Lung (tissue), 12 donors: ENCODE measurements around the gene STK32B. TPM values are rescaled to one million over a fixed set of nuclear protein-coding genes. Genes with fewer than 3 reads are reported as not detected.

ENCODE experiments used
- ATAC-seq: fragments of 200-7000 bp; cut with Tn5 transposase; one replicate; pipeline ENCODE4 v1.9.1; 2020; ENCODE audit warnings: moderate number of reproducible peaks; ENCODE audit not compliant: insufficient read depth, low FRiP score
- DNase-seq, 3 donors: peaks; one replicate each; pipeline ENCODE4 v3.0.0-alpha.2; 2013 to 2017
- H3K27ac ChIP-seq, 2 donors: one replicate each; pipeline ENCODE4 v1.5.1; 2013; ENCODE audit warnings: mild to moderate bottlenecking in 2 of 2, moderate library complexity in 2 of 2, control low read depth in 1 of 2, inconsistent platforms in 1 of 2, low read depth in 1 of 2, low read length in 1 of 2
- H3K27me3 ChIP-seq, 3 donors: one replicate each; pipeline ENCODE4 v1.5.1; 2013; ENCODE audit warnings: low read length in 2 of 3; ENCODE audit not compliant: control insufficient read depth in 3 of 3, insufficient read depth in 3 of 3
- H3K36me3 ChIP-seq, 4 donors: one replicate each; pipeline ENCODE4 v1.5.1; 2013; ENCODE audit warnings: low read length in 4 of 4, mild to moderate bottlenecking in 1 of 4, moderate library complexity in 1 of 4; ENCODE audit not compliant: control insufficient read depth in 4 of 4, insufficient read depth in 4 of 4
- H3K4me1 ChIP-seq, 5 donors: one replicate each; pipeline ENCODE4 v1.5.1; 2013; ENCODE audit warnings: low read length in 5 of 5, mild to moderate bottlenecking in 2 of 5, moderate library complexity in 1 of 5; ENCODE audit not compliant: control insufficient read depth in 5 of 5, insufficient read depth in 5 of 5
- H3K4me3 ChIP-seq: one replicate; pipeline ENCODE4 v1.5.1; 2013; ENCODE audit warnings: mild to moderate bottlenecking, control low read depth, moderate library complexity
- H3K9ac ChIP-seq, 2 donors: one replicate each; pipeline ENCODE4 v1.5.1; 2013; ENCODE audit warnings: low read length in 2 of 2, control low read depth in 1 of 2; ENCODE audit not compliant: insufficient read depth in 1 of 2
- H3K9me3 ChIP-seq, 4 donors: one replicate each; pipeline ENCODE4 v1.5.1; 2013; ENCODE audit warnings: low read length in 3 of 4, mild to moderate bottlenecking in 1 of 4, moderate library complexity in 1 of 4; ENCODE audit not compliant: control insufficient read depth in 4 of 4, insufficient read depth in 3 of 4
- CTCF ChIP-seq: IDR thresholded peaks from 2 replicates; pipeline ENCODE4 v1.5.1; 2012; ENCODE audit warnings: mild to moderate bottlenecking; ENCODE audit errors: control extremely low read depth, extremely low read depth
- WGBS, 2 donors: extraction: QIAGEN DNeasy Blood & Tissue Kit; methylation state at CpG; one replicate each; pipeline ENCODE4 v1.1.7; 2013; 5-methylcytosine and 5-hydroxymethylcytosine counted together
- polyA plus RNA-seq, 2 donors: library from polyadenylated mRNA; stranded (reverse); fragments of 200-250 nt; gene quantifications; one replicate each; pipeline ENCODE4 v1.2.1, GENCODE V29; 2013
- total RNA-seq, 2 donors: library from RNA; depleted of rRNA in 1 of 2; stranded (reverse); fragments of >200 nt in 1 of 2; gene quantifications; one replicate each; pipeline ENCODE4 v1.2.1, GENCODE V29; 2014 to 2021
- donor health status: control.
- donor health status: control.
- donor health status: Bipolar disorder and iron deficiency.
- donor health status: healthy.
- donor health status: DM: yes; HTN: yes; CAD: no.

The STK32B gene
- total and polyA plus RNA-seq, 4 donors: 0.29 to 2.2 (median 1.4) TPM

GRCh38 chr4:5376015-5376414 lies 324.7 kb downstream of the STK32B start:
- Histone ChIP-seq H3K4me1 (no peaks in the 10 kb centered on the region), H3K27me3 (no peaks in the 10 kb centered on the region), H3K4me3 (no peak overlapping the region), H3K36me3 (no peaks in the 10 kb centered on the region), H3K27ac (no peak overlapping the region), H3K9ac (no peak overlapping the region), H3K9me3 (peaks cover 0 to 5% (median 0%) of the 10 kb centered on the region in 4 donors)
- no peak for TF ChIP-seq CTCF
- no peak for DNase-seq
- 77 to 86% methylated on average over 5 of the region's 5 CpGs for WGBS, 2 donors
- ATAC-seq: no peak

- 74 to 90% methylated on average over 8 of the region's 8 CpGs for WGBS, 2 donors
- Histone ChIP-seq H3K4me3 (no peak overlapping the region), H3K4me1 (peaks cover 0 to 5% (median 0%) of the 10 kb centered on the region in 5 donors), H3K27ac (no peak overlapping the region), H3K36me3 (no peaks in the 10 kb centered on the region), H3K9me3 (peaks cover 0 to 5% (median 0%) of the 10 kb centered on the region in 4 donors), H3K27me3 (no peaks in the 10 kb centered on the region), H3K9ac (no peak overlapping the region)
- ATAC-seq (no peak), DNase-seq (no peak)
- no peak for TF ChIP-seq CTCF
These were observed 326.7 kb downstream of the STK32B start for GRCh38 chr4:5378002-5378401.

- Histone ChIP-seq H3K9me3 (peaks cover 0 to 4% (median 0%) of the 10 kb centered on the region in 4 donors), H3K4me1 (peaks cover 0 to 5% (median 0%) of the 10 kb centered on the region in 5 donors), H3K9ac (no peak overlapping the region), H3K27me3 (no peaks in the 10 kb centered on the region), H3K4me3 (no peak overlapping the region), H3K27ac (no peak overlapping the region), H3K36me3 (no peaks in the 10 kb centered on the region)
- no peak for ATAC-seq
- TF ChIP-seq CTCF: no peak
- DNase-seq: no peak
- WGBS, 2 donors: 73 to 88% methylated on average over 6 of the region's 6 CpGs
These were observed 328.6 kb downstream of the STK32B start for GRCh38 chr4:5379895-5380294.

- WGBS, 2 donors: 79 to 81% methylated on average over 8 of the region's 8 CpGs
- Histone ChIP-seq H3K36me3 (no peaks in the 10 kb centered on the region), H3K9ac (no peak overlapping the region), H3K27ac (no peak overlapping the region), H3K4me3 (no peak overlapping the region), H3K4me1 (peaks cover 0 to 5% (median 0%) of the 10 kb centered on the region in 5 donors), H3K9me3 (peaks cover 0 to 4% (median 0%) of the 10 kb centered on the region in 4 donors), H3K27me3 (no peaks in the 10 kb centered on the region)
- ATAC-seq: no peak
- peak in 2 of 3 donors; percentile 20 to 36 for DNase-seq
- no peak for TF ChIP-seq CTCF
These were observed 330.7 kb downstream of the STK32B start for GRCh38 chr4:5381961-5382441.
